ENCODE results near the gene ERF.
A peak's percentile ranks its signal among the peaks of the same experiment; 100 is the strongest.
"Not testable (repeated sequence)": the region's sequence is repeated elsewhere in the genome, so short reads cannot be mapped to it uniquely, and the experiment has no call there.

Gene ERF

GRCh38 chr19:42275103-42275502, 20.2 kb upstream of the ERF start:
- DNase-seq (ENCODE audit: low spot score) = no peak

GRCh38 chr19:42274065-42274682, 19.2 kb upstream of the ERF start:
- DNase-seq (ENCODE audit: low spot score) = no peak

- no peak for DNase-seq (ENCODE audit: low spot score)
Observed at GRCh38 chr19:42273407-42274064, 18.6 kb upstream of the ERF start.

- no peak for DNase-seq (ENCODE audit: low spot score)
Observed at GRCh38 chr19:42272989-42273406, 18.1 kb upstream of the ERF start.

GRCh38 chr19:42272535-42272897, 17.6 kb upstream of the ERF start:
- DNase-seq (ENCODE audit: low spot score) = no peak

GRCh38 chr19:42271861-42272534, 17.1 kb upstream of the ERF start:
- DNase-seq (ENCODE audit: low spot score) = no peak

GRCh38 chr19:42271045-42271419, 16.1 kb upstream of the ERF start:
- no peak for DNase-seq (ENCODE audit: low spot score)

- peak; percentile 79 for DNase-seq (ENCODE audit: low spot score)
Observed at GRCh38 chr19:42270346-42271044, 15.6 kb upstream of the ERF start.

GRCh38 chr19:42269478-42270345, 14.8 kb upstream of the ERF start:
- DNase-seq (ENCODE audit: low spot score) = no peak

- DNase-seq (ENCODE audit: low spot score) = peak; percentile 96
Observed at GRCh38 chr19:42268704-42269477, 14.0 kb upstream of the ERF start, which contains the start of gene CIC. TSS of gene CIC (plus strand) at chr19:42269252. CDS start at chr19:42271784, 2,532 bp downstream.

- DNase-seq (ENCODE audit: low spot score) = peak; percentile 95
Observed at GRCh38 chr19:42268142-42268703, 13.3 kb upstream of the ERF start.

- no peak for DNase-seq (ENCODE audit: low spot score)
Observed at GRCh38 chr19:42267644-42268141, 12.8 kb upstream of the ERF start.

- DNase-seq (ENCODE audit: low spot score) = not testable (repeated sequence)
Observed at GRCh38 chr19:42266928-42267603, 12.1 kb upstream of the ERF start.

- not testable (repeated sequence) for DNase-seq (ENCODE audit: low spot score)
Observed at GRCh38 chr19:42266105-42266504, 11.2 kb upstream of the ERF start.

- no peak for DNase-seq (ENCODE audit: low spot score)
Observed at GRCh38 chr19:42261763-42262162, 6.8 kb upstream of the ERF start.

GRCh38 chr19:42257842-42258241, 2.9 kb upstream of the ERF start:
- not testable (repeated sequence) for DNase-seq (ENCODE audit: low spot score)

GRCh38 chr19:42255766-42256745, 1.1 kb upstream of the ERF start:
- DNase-seq (ENCODE audit: low spot score) = peak; percentile 32

GRCh38 chr19:42254089-42254849, 659 bp downstream of the ERF start:
- peak; percentile 63 for DNase-seq (ENCODE audit: low spot score)

Data from GM03348 (cell line).